Smooth muscle cell (in vitro differentiated cells): ENCODE results near the gene CLEC4C. TPM values are rescaled to one million over a fixed set of nuclear protein-coding genes. Genes with fewer than 3 reads are reported as not detected.

Experiments
- DNase-seq: peaks from one replicate; lab custom pipeline; 2025; ENCODE audit not compliant: unreplicated experiment; lab: John Stamatoyannopoulos, UW
- H2AFZ ChIP-seq: fragments of 200-600 bp; sonication (generic); 2 replicates; pipeline ENCODE4 v1.6.0; 2016; ENCODE audit warnings: antibody characterized with exemption, low read depth, mild to moderate bottlenecking
- H3F3A ChIP-seq: fragments of 200-600 bp; sonication (generic); 2 replicates; pipeline ENCODE4 v1.6.0; 2017; ENCODE audit warnings: antibody characterized with exemption, low read depth
- H3K27ac ChIP-seq: fragments of 200-600 bp; sonication (generic); 2 replicates; pipeline ENCODE4 v1.5.1; 2016; ENCODE audit warnings: low read depth, mild to moderate bottlenecking
- H3K27me3 ChIP-seq: fragments of 200-600 bp; sonication (generic); 2 replicates; pipeline ENCODE4 v1.6.1; 2016; ENCODE audit warnings: low read depth, mild to moderate bottlenecking
- H3K36me3 ChIP-seq: fragments of 200-600 bp; sonication (generic); 2 replicates; pipeline ENCODE4 v1.5.1; 2016; ENCODE audit warnings: low read depth
- H3K4me1 ChIP-seq: fragments of 200-600 bp; sonication (generic); 2 replicates; pipeline ENCODE4 v1.5.1; 2016; ENCODE audit warnings: low read depth
- H3K4me2 ChIP-seq: fragments of 200-600 bp; sonication (generic); 2 replicates; pipeline ENCODE4 v1.6.0; 2016; ENCODE audit warnings: mild to moderate bottlenecking
- H3K4me3 ChIP-seq: fragments of 200-600 bp; sonication (generic); 2 replicates; pipeline ENCODE4 v1.5.1; 2016; ENCODE audit warnings: mild to moderate bottlenecking
- H3K79me2 ChIP-seq: fragments of 200-600 bp; sonication (generic); 2 replicates; pipeline ENCODE4 v1.6.0; 2016; ENCODE audit warnings: low read depth, mild to moderate bottlenecking
- H3K9ac ChIP-seq: fragments of 200-600 bp; sonication (generic); 2 replicates; pipeline ENCODE4 v1.6.0; 2016; ENCODE audit warnings: low read depth
- H3K9me3 ChIP-seq: fragments of 200-600 bp; sonication (generic); replicated peaks from 2 replicates; pipeline ENCODE4 v1.5.1; 2016; ENCODE audit warnings: low read depth
- H4K20me1 ChIP-seq: fragments of 200-600 bp; sonication (generic); 2 replicates; pipeline ENCODE4 v1.6.0; 2016; ENCODE audit warnings: low read depth
- CTCF ChIP-seq: fragments of 200-600 bp; sonication (generic); IDR thresholded peaks from 2 replicates; pipeline ENCODE4 v1.5.1; 2017; ENCODE audit warnings: borderline replicate concordance, mild to moderate bottlenecking, antibody characterized with exemption; ENCODE audit not compliant: insufficient read depth, poor library complexity, severe bottlenecking
- WGBS: methylation state at CpG from one replicate; pipeline ENCODE4 v1.1.7; 2016; ENCODE audit warnings: low lambda C conversion rate; 5-methylcytosine and 5-hydroxymethylcytosine counted together
- polyA plus RNA-seq: library from polyadenylated mRNA; unstranded; fragments of >200 nt; fragmentation: Nextera tagmentation; extraction: Ambion mirVana; gene quantifications from 2 replicates; pipeline ENCODE4 v1.2.1, GENCODE V29; 2016
- total RNA-seq: library from RNA; depleted of rRNA; stranded (reverse); fragments of >200 nt; gene quantifications from 2 replicates; pipeline ENCODE4 v1.2.3, GENCODE V29; 2014

The CLEC4C gene
- total and polyA plus RNA-seq, 2 experiments from 2014 or later = not detected

GRCh38 chr12:7712841-7713442, 34.2 kb downstream of the CLEC4C start:
- Histone ChIP-seq H3K79me2 (no peaks in the 10 kb centered on the region), H3K27ac (no peak overlapping the region), H3K27me3 (peaks cover 4% of the 10 kb centered on the region), H3K9me3 (no peaks in the 10 kb centered on the region), H3F3A (no peaks in the 10 kb centered on the region), H2AFZ (no peak overlapping the region), H3K4me2 (no peak overlapping the region), H3K4me1 (peaks cover 7% of the 10 kb centered on the region), H3K36me3 (no peaks in the 10 kb centered on the region), H3K4me3 (no peak overlapping the region), H4K20me1 (no peaks in the 10 kb centered on the region), H3K9ac (no peak overlapping the region)
- WGBS = 86% methylated on average over 28 of the region's 28 CpGs
- DNase-seq = no peak
- TF ChIP-seq CTCF = no peak

GRCh38 chr12:7711133-7711532, 36.0 kb downstream of the CLEC4C start, which contains the start of gene DPPA3:
DPPA3 (plus strand) TSS chr12:7711433; CDS start chr12:7711571, 138 bp downstream.
- H3K9ac ChIP-seq = no peak within 1 kb of the TSS
- H3K4me1 ChIP-seq = peaks cover 7% of the 10 kb centered on the region
- peaks cover 4% of the 10 kb centered on the region for H3K27me3 ChIP-seq
- no peak within 1 kb of the TSS for H3K4me3 ChIP-seq
- no peaks in the 10 kb centered on the region for H3K9me3 ChIP-seq
- H3K79me2 ChIP-seq = no peaks in the 10 kb centered on the region
- no peaks in the 10 kb centered on the region for H3K36me3 ChIP-seq
- no peak within 1 kb of the TSS for H3K27ac ChIP-seq
- no peak within 1 kb of the TSS for H3K4me2 ChIP-seq
- no peaks in the 10 kb centered on the region for H4K20me1 ChIP-seq
- H2AFZ ChIP-seq = no peak within 1 kb of the TSS
- 70% methylated on average over 7 of the region's 7 CpGs for WGBS
- no peaks in the 10 kb centered on the region for H3F3A ChIP-seq
- TF ChIP-seq CTCF = no peak
- DNase-seq = no peak

GRCh38 chr12:7709969-7710675, 37.1 kb downstream of the CLEC4C start:
- Histone ChIP-seq H3K27me3 (peaks cover 4% of the 10 kb centered on the region), H3K27ac (no peak overlapping the region), H3K4me2 (no peak overlapping the region), H3K9me3 (no peaks in the 10 kb centered on the region), H3K4me1 (peaks cover 7% of the 10 kb centered on the region), H3K9ac (no peak overlapping the region), H2AFZ (no peak overlapping the region), H3K79me2 (no peaks in the 10 kb centered on the region), H4K20me1 (no peaks in the 10 kb centered on the region), H3K36me3 (no peaks in the 10 kb centered on the region), H3K4me3 (no peak overlapping the region), H3F3A (no peaks in the 10 kb centered on the region)
- no peak for DNase-seq
- 63% methylated on average over 8 of the region's 8 CpGs for WGBS
- TF ChIP-seq CTCF = no peak
